Measurements from ENCODE around the gene SLC39A2. TPM values are rescaled to one million over a fixed set of nuclear protein-coding genes. Genes with fewer than 3 reads are reported as not detected.

SLC39A2 gene, protein sequence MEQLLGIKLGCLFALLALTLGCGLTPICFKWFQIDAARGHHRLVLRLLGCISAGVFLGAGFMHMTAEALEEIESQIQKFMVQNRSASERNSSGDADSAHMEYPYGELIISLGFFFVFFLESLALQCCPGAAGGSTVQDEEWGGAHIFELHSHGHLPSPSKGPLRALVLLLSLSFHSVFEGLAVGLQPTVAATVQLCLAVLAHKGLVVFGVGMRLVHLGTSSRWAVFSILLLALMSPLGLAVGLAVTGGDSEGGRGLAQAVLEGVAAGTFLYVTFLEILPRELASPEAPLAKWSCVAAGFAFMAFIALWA
- not detected in 5 replicates for total RNA-seq (2022; extraction: Qiagen RNA extraction)

DNA sequence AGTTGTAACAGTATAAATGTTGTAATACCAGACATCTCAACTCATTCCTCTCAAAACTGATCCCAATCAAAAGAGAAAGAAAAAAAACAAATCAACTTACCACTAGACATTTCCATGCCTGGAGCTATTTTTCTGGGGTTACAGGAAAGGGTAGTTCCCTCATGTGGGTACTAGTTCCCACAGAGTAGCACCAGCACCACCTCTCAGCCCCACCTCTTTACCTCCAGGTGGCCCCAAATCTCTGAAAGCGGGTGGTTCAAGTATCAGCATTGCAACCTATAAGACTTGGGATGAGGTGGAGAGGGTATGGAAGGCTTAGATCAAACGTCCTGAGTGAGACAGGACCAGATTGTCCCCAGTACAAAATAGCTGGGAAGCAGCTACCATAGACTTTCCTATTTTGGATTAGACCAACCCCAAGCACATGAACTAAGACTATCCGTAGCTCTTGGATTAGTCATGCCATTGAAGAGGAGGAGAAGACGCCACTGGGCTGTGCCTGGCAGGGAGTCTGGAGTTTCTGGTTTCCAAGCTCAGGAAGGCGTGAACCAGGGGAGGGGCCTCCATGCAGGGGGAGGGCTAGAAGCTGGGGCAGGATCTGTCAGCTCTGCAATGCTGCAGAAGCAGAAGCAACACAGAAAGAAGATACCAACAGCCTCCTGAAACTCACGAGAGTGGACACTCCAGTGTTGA, at the start of gene SLC39A2:
Gene SLC39A2 (plus strand): TSS at position 620 of the 693 bp plus-strand sequence. CDS start 154 bp downstream, outside the sequence.

GRCh38 chr14:20954736-20955537, 44.2 kb upstream of the SLC39A2 start, which contains the start of gene RNASE2:
TSS of gene RNASE2 (plus strand) at chr14:20955487. CDS start at chr14:20955772, 285 bp downstream.

DNA sequence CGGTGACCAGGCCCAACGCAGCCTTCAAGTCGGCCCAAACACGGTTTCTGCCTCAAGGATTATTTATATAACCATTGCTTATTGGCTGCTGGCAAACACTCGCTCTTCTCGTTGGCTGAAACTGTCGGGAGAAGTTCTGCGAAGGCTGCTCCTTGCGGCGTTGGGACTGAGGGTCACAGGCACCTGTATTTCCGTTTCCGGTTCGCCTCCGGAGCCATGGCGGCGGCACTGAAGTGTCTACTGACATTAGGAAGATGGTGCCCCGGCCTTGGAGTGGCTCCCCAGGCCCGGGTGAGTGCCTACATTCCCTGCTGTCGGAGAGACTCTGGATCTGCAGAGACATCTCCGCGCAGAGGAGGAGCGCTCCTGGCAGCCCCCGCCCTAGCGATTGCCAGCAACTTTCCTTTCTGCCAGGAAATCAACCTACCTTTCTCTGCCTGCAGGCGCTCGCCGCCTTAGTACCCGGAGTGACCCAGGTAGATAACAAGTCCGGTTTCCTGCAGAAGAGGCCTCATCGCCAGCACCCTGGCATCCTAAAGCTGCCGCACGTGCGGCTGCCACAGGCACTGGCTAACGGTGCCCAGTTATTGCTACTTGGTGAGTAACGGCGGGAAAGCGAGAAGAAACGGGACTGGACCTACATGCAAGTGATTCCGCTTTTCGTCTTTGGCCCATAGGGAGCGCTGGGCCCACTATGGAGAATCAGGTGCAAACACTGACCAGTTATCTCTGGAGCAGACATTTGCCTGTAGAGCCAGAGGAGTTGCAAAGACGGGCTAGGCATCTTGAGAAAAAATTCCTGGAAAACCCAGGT, 9.1 kb upstream of the SLC39A2 start, which contains the start of gene METTL17:
Gene METTL17 (plus strand): TSS at position 194 of the 814 bp plus-strand sequence. CDS start 23 bp downstream, at position 217.

DNA sequence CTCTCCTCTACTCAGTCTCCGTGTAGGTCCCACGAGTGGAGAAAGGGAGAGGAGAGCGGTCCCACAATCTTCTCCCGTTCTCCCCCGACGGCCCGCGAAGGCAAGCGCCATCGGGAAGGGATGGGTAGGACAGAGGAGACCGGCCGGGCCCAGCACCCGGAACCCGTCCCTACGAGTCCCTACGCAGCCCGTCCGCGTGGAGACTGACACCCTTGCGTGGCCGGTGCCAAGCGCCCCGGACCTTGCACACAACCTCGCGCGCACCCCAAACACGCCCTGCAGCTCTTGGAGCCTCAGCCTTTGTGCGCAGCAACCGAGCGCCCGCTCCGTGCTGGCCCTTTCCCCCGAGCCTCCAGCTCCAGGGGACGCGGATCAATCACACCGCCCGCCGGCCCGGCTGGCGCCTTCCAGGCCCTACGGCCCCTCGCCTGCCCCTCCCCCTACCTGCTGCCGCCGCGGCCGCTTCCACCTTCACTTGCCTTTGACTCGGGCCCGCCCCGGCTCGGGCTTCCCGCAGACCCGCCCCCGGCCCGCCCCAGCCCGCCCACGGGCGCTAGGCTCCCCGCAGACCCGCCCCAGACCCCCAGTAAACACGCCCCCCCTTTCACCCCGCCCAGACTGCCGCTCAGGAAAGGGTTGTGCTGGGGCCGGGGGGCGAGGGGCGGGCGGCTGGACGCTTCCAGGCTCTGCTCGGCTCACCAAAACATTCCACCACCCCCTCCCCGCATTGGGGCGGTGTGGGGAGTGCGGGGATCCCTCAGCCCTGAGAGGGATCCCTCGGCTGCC, 25.7 kb downstream of the SLC39A2 start, which contains the start of gene NDRG2:
Gene NDRG2 (minus strand): TSS at position 477 of the 786 bp plus-strand sequence. CDS start 1,746 bp downstream, outside the sequence.

GRCh38 chr14:21029917-21030316, 30.8 kb downstream of the SLC39A2 start, which contains the start of gene TPPP2:
TSS of gene TPPP2 (plus strand) at chr14:21030217. CDS start at chr14:21030582, 365 bp downstream.

GRCh38 chr14:21034707-21035106, 35.6 kb downstream of the SLC39A2 start, which contains the start of gene RNASE13:
TSS of gene RNASE13 (minus strand) at chr14:21034807. CDS start at chr14:21034288, 519 bp downstream.

DNA sequence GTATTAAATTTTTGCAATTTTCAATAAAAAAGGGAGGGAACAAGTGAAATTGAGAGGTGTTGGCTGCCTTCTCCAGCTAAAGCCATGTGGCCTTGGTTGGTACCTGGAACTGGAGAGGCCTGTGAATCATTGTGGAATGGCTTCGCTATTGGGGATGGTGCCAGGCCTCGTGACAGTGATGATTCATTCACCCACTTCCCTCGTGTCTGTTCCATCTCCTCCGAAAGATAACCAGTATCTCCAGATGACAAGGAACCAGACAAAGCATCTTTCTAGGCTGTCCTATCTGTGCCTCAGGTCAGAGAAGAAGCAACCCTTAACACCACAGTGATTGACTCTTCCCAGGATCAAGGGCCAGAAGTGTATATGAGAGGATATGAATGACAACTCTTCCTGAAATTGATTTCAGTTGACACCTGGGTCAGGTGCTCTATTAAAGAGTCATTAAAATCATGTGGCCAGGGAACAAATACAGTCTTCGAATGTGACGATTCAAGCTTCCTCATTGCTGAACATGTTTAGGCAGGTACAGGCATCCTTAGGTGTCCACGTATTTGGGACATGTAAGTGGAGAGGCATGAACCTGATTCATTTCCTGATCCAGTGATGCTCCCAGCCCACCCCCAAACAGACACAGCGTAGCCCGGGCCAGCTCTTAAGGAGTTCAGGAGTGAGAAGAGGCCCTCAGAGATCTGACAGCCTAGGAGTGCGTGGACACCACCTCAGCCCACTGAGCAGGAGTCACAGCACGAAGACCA, 42.8 kb downstream of the SLC39A2 start, which contains the start of gene RNASE7:
Gene RNASE7 (plus strand): TSS at position 687 of the 758 bp plus-strand sequence. CDS start 631 bp downstream, outside the sequence.

Other genes starting within 250 kb of the SLC39A2 start
- not detected in 5 replicates for gene EDDM3B, start 230.9 kb upstream of the SLC39A2 start, total RNA-seq (2022; extraction: Qiagen RNA extraction)
- not detected in 5 replicates for gene RNASE6, start 218.0 kb upstream of the SLC39A2 start, total RNA-seq (2022; extraction: Qiagen RNA extraction)
- gene RNASE1, start 196.4 kb upstream of the SLC39A2 start, total RNA-seq (2022; extraction: Qiagen RNA extraction): 0.15 to 0.57 TPM (median 0.25 TPM) in 5 replicates
- gene RNASE3, start 107.9 kb upstream of the SLC39A2 start, total RNA-seq (2022; extraction: Qiagen RNA extraction): not detected in 5 replicates
- not detected in 5 replicates for gene RNASE2, start 43.8 kb upstream of the SLC39A2 start, total RNA-seq (2022; extraction: Qiagen RNA extraction)
- 73.4 to 80.5 TPM (median 75.1 TPM) in 5 replicates for gene METTL17, start 9.3 kb upstream of the SLC39A2 start, total RNA-seq (2022; extraction: Qiagen RNA extraction)
- gene NDRG2, start 25.8 kb downstream of the SLC39A2 start, total RNA-seq (2022; extraction: Qiagen RNA extraction): 2.1 to 4.2 TPM (median 2.6 TPM) in 5 replicates
- not detected in 5 replicates for gene TPPP2, start 30.9 kb downstream of the SLC39A2 start, total RNA-seq (2022; extraction: Qiagen RNA extraction)
- gene RNASE13, start 35.5 kb downstream of the SLC39A2 start, total RNA-seq (2022; extraction: Qiagen RNA extraction): not detected in 5 replicates
- not detected in 5 replicates for gene RNASE7, start 43.1 kb downstream of the SLC39A2 start, total RNA-seq (2022; extraction: Qiagen RNA extraction)
- gene RNASE8, start 58.5 kb downstream of the SLC39A2 start, total RNA-seq (2022; extraction: Qiagen RNA extraction): not detected in 5 replicates
- gene ARHGEF40, start 71.0 kb downstream of the SLC39A2 start, total RNA-seq (2022; extraction: Qiagen RNA extraction): 9.7 to 15.3 TPM (median 12.2 TPM) in 5 replicates
- gene ZNF219, start 99.4 kb downstream of the SLC39A2 start, total RNA-seq (2022; extraction: Qiagen RNA extraction): 18.3 to 35.5 TPM (median 31.4 TPM) in 5 replicates
- 0.73 to 0.98 TPM (median 0.93 TPM) in 5 replicates for gene TMEM253, start 101.8 kb downstream of the SLC39A2 start, total RNA-seq (2022; extraction: Qiagen RNA extraction)
- 0.01 to 0.03 TPM in 2 of 5 replicates, not detected in the others for gene OR5AU1, start 156.8 kb downstream of the SLC39A2 start, total RNA-seq (2022; extraction: Qiagen RNA extraction)